HuH-7 (cell line): Measurements from ENCODE around the gene FIG4.
"Not testable (repeated sequence)": the region's sequence is repeated elsewhere in the genome, so short reads cannot be mapped to it uniquely, and the experiment has no call there.

Experiments
- DNase-seq: peaks from one replicate; pipeline ENCODE4 v3.0.0; 2011; ENCODE audit warnings: low spot score

Gene FIG4

GRCh38 chr6:109760208-109760607, 69.1 kb downstream of the FIG4 start:
- DNase-seq, result no peak

GRCh38 chr6:109762166-109762565, 71.1 kb downstream of the FIG4 start:
- DNase-seq, result no peak

- DNase-seq, result no peak
Observed at GRCh38 chr6:109762769-109763441, 71.8 kb downstream of the FIG4 start.

GRCh38 chr6:109766167-109766566, 75.1 kb downstream of the FIG4 start:
- DNase-seq, result no peak

DNA sequence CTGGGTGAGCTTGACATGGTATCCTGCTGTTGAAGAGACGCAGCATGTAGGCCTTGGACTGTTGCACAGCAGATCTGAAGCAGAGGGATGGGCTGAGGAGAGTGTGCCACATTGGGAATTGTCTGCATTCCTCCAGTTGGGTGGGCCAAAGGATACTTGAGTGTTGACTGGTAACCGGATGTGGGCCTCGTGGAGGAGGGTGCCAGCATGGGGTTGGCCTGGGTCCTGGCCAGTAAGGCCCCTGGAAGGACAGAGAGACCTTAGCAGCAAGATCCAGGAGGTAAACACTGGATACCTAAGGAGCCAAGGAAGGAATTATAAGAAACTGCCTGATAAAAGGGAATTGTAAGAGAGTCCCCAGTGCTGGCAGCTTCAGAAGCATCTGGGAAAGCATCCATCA, 76.9 kb downstream of the FIG4 start:
- no peak for DNase-seq

- no peak for DNase-seq
Observed at GRCh38 chr6:109768485-109768884, 77.4 kb downstream of the FIG4 start.

DNA sequence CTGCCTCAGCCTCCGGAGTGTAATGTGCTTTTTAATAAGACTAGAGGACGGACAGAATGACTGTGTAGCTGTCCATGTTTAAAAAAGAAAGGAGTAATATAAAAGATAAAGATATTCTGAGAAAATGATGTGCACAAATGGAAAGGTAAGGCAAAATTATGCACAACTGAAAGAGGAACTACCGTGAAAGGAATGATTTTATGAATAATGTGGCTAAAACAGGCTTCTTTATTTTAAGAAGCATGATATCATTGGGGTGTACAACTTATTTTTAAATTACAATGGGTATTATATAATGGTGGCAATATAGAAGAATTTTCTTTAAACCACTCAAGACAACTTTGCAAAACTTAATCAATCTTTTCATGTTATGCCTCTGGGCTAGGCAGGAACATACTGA, 78.1 kb downstream of the FIG4 start:
- no peak for DNase-seq

DNA sequence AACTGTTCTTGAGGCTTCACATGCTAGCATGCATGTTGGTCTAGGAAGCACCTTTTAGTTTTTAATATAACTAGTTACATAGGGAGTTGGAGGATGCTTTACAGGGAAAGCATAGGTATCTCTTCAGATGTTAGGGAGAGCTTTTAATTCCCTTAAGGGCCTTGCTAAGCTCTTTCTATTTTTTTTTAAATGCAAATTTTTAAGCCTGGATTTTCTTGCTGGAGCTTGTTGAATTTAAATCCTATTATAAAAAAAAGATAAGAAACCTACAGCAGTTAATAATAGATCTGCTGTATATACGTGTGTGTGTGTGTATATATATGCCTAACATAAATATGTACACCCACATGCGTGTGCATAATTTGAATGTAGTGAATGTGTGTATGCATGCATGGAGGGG, 79.0 kb downstream of the FIG4 start:
- no peak for DNase-seq

DNA sequence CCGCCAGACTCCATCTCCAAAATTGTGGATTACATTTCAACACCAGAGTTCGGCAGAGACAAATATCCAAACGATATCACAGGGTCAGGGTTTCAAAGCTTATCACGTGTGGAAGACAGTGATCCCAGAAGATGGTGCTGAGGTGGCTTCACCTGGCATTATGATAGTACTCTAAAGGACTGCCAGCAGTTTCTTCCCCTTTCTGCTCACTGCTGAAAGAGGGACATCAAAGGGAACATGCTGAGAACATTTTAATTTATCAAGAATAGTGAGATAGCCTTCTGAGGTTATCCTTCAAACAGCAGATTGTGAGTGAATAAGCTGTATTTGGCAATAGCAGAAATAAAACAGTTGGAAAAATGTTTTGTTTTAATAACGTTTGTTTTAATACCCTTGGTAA, 79.7 kb downstream of the FIG4 start:
- no peak for DNase-seq

- not testable (repeated sequence) for DNase-seq
Observed at GRCh38 chr6:109771939-109772755, 81.1 kb downstream of the FIG4 start.

GRCh38 chr6:109772883-109773431, 81.9 kb downstream of the FIG4 start:
- no peak for DNase-seq

- no peak for DNase-seq
Observed at GRCh38 chr6:109781001-109781400, 89.9 kb downstream of the FIG4 start.

DNA sequence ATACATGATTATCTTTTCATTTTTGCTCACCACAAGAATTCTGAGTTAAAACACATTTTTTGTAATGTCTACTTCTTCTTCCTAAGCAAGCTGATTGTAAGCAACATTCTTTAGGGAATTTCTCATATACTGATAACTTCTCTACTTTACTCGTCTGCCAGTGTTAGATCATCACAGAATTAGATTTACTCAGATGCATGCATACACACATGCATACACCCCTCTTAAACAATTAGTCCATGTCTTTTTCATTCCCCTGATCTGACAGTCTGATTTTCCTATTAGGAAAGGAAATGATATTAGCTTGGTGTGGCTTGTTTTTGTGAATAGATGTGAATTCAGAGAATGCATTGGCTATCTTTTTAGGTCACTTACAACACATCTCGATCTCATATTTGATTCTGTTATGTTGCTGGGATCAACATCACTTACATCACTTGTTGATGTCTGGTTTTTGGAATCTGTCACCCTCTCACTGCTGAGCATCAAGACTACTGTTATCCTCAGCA, 91.4 kb downstream of the FIG4 start:
- no peak for DNase-seq

DNA sequence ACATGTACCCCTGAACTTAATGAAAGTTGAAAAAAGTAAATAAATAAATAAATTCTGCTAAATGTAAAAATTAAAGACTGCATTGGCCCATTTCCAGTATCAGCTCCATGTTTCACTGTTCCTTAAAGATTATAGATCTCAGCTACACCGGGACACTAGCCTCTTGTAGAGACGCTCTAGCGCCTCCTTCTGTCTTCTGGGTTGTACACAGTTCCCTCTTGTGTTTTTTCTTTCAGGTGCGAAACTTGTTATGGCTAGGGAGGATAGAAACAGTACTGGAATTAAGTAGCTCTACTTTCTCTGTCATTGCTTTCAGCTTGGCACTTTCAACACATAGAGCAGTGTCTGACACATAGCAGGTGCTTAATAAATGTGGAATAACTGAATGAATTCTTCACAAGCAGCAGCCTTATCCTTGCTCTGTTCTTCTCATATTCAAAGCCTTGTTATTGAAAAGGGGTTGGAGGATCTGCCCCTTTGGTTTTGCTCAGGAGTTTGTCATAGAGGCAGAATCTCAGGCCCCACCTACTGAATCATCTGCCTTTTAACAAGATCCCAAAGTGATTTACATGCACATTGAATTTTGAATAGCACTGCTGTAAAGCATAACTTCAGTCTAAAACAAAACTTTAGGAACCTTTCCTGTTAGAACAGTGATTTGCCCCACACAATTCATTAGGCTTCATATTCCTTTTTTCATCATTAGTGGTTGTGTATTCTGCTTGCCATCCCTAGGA, 92.3 kb downstream of the FIG4 start:
- no peak for DNase-seq

- no peak for DNase-seq
Observed at GRCh38 chr6:109787312-109787711, 96.2 kb downstream of the FIG4 start.

- DNase-seq, result no peak
Observed at GRCh38 chr6:109788687-109789086, 97.6 kb downstream of the FIG4 start.

GRCh38 chr6:109790131-109790530, 99.0 kb downstream of the FIG4 start:
- DNase-seq, result no peak

DNA sequence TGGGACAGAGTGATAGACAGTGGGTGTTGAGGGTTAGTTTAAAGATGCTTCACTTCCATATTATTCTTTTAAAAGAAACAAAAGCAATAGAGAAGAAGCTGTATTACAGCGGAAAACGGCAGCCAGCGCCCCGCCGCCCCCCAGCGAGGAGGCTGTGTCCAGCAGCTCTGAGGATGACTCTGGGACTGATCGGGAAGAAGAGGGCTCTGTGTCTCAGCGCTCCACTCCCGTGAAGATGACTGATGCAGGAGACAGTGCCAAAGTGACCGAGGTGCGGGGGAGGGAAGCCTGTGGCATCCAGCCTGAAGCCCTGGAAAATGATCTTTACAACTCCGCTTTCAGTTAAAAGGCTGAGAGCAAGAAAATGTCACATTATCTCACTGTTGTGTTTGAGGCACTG, 100.2 kb downstream of the FIG4 start:
- DNase-seq, result no peak

- peak; percentile 12 for DNase-seq
Observed at GRCh38 chr6:109793021-109793420, 101.9 kb downstream of the FIG4 start.

- DNase-seq, result peak; percentile 20
Observed at GRCh38 chr6:109793792-109794191, 102.7 kb downstream of the FIG4 start.

- DNase-seq, result no peak
Observed at GRCh38 chr6:109794201-109794923, 103.3 kb downstream of the FIG4 start.
